GM21423 (cell line): Measurements from ENCODE around the gene EXOSC6.
A peak's percentile ranks its signal among the peaks of the same experiment; 100 is the strongest.
"Not testable (repeated sequence)": the region's sequence is repeated elsewhere in the genome, so short reads cannot be mapped to it uniquely, and the experiment has no call there.

ENCODE experiments used
- ATAC-seq: cut with Tn5 transposase; IDR thresholded peaks from one replicate; pipeline ENCODE4 v1.9.1; 2021; ENCODE audit warnings: mild to moderate bottlenecking, moderate library complexity; ENCODE audit not compliant: unreplicated experiment

The EXOSC6 gene

DNA sequence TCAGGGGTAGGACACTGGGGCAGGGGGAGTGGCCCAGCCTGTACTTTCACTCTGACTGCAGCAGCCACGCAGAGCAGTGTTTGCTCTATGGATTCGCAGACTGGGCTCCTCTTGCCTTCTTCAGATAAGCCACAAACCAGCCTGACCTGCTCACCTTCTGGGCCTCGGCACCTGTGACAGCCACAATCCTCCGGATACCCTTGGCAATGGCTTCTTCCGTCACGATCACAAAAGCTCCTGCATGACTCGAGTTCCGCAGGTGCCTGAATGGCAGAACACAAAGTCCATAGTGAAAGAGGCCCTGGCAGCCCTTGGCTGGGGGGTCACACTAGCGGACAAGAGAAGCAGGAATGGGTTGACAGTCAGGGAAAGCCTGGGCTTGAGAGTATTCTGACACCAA is 3.8 kb upstream of the EXOSC6 start:
- ATAC-seq = no peak

- ATAC-seq = no peak
These were observed 3.2 kb upstream of the EXOSC6 start for GRCh38 chr16:70254965-70255286.

GRCh38 chr16:70254180-70254964 is 2.6 kb upstream of the EXOSC6 start:
- no peak for ATAC-seq

- no peak for ATAC-seq
These were observed 1.8 kb upstream of the EXOSC6 start for GRCh38 chr16:70253291-70254106.

DNA sequence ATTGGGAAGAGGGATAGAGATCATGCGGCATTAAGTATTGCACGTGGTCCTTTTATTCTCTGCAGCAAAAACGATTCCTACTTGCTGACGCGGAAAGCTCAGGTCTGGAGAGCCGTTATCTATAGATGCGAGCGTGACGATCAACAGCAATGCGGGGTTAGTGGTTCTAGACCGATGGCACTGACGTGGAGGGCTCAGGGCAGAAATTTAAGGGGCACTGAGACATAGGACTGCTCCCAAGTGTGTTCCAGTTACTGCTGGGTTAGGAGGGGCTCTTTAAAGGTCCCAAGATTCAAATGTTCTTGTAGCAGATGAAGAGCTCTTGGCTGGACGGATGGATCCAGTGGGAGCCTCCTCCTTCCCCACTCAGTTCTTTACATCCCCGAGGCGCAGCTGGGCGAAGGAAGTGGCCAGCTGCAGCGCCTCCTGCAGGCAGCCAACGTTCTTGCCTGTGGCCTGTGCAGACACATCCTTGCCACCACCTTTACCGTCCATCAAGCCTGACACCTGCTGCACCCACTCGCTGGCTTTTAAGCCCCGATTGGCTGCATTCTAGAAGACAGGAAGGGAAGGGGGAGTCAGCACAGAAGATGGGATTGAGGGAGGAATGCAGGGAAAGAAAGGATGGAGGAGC is 732 bp upstream of the EXOSC6 start:
- ATAC-seq = no peak

DNA sequence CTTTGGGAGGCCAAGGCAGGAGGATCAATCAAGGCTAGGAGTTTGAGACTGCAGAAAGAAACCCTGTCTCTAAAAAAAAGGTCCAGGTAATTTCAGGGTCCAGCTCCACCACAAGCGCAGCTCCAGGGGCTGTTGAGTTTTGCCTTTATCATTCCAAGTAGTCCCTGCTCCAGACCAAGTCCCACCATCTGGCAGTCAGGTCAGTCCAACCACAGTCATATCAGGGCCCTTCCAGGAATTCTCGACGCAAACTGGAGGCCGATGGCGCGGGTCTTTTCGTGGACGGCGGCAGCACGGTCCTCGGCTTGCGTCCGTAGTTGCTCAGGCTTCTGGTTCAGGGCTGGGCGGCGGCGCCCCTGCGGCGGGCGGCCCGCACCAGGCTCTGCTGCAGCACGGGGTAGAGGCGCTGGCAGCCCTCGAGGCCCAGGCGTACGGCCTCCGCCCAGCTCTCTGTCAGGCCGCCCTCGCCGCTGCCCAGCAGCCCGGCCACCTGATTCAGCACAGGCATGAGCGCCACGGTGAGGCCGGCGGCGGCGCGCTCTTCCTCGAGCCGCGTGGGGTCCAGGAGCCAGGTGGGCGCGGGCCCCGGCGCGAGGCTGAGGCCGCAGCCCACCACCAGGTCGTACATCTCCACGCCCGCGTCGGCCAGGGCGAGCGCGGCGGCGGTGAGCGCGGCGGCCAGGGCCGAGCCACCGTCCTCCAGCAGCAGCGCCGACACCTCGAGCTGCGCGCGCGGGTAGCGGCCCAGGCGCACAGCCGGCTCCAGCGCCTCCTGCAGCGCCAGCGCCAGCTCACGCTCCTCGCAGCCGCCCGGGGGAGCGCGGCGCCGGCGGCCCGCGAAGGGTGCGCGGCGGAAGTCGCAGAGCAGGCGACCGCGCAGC is 752 bp downstream of the EXOSC6 start:
- ATAC-seq = peak; percentile 45

DNA sequence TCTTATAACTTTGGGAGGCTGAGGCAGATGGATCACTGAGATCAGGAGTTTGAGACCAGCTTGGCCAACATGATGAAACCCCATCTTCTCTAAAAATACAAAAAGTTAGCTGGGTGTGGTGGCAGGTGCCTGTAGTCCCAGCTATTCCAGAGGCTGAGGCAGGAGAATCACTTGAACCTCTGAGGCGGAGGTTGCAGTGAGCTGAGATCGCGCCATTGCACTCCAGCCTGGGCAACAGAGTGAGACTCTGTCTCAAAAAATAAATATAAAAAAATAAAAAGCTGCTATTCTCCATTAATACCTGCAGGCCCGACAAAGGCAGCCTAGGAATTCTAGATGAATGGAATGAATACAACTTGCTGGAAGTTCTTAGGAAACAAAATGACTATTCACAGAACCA is 2.0 kb downstream of the EXOSC6 start:
- not testable (repeated sequence) for ATAC-seq

DNA sequence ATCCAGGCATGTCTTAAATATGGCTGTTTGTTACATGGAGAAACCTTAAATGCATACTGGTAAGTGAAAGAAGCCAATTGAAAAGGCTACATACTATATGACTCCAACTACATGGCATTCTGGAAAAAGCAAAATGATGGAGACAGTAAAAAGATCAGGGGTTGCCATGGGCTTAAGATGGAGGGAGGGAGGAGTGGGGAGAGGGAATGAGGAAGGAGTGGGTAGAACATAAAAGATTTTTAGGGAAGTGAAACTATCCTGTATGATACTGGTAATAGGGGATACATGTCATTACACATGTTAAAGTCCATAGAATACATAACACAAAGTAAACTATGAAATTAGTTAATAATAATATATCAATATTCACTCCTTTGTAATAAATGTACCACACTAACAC is 13.0 kb downstream of the EXOSC6 start:
- not testable (repeated sequence) for ATAC-seq

DNA sequence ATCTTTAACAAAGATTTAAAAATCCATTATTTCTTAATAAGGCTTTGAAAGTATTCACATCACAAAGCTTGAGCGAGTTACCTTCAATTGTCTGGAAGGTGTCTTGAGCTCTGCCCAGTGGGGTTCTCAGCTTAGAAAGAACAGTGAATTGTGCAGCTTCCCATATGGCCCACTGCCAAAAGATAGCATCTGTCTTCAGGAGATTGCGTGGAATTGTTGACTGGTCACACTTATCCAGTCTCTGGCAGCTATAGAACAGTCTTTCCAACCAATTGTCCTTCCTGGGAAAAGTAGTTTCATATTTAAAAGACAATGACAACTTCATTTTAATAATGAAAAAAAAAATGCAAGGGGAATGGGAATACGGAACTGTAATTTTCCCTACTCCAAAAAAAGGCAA is 19.9 kb downstream of the EXOSC6 start:
- ATAC-seq = not testable (repeated sequence)

GRCh38 chr16:70226024-70226423 is 25.7 kb downstream of the EXOSC6 start:
- ATAC-seq = not testable (repeated sequence)

GRCh38 chr16:70225430-70225829 is 26.3 kb downstream of the EXOSC6 start:
- not testable (repeated sequence) for ATAC-seq

- not testable (repeated sequence) for ATAC-seq
These were observed 27.1 kb downstream of the EXOSC6 start for GRCh38 chr16:70224645-70225044.

GRCh38 chr16:70223971-70224513 is 27.7 kb downstream of the EXOSC6 start:
- not testable (repeated sequence) for ATAC-seq

DNA sequence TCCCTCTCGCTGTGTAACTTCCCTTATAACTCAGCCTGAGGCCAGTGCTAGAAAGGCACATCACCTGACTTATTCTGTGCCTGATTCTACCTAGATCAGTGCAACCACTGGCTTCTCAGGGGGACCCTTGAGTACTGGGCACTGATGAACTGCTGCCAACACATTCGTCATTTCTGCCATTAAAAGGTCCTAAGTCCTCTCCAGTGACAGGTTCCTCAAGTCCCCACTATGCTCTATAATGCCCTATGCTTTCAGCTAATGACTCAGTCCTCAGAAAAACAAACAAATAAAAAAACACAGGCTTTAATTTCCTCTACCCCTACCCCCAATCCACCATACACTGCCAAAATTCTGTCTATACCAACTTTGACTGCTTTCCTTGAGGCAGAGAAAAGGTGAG is 28.5 kb downstream of the EXOSC6 start:
- not testable (repeated sequence) for ATAC-seq

DNA sequence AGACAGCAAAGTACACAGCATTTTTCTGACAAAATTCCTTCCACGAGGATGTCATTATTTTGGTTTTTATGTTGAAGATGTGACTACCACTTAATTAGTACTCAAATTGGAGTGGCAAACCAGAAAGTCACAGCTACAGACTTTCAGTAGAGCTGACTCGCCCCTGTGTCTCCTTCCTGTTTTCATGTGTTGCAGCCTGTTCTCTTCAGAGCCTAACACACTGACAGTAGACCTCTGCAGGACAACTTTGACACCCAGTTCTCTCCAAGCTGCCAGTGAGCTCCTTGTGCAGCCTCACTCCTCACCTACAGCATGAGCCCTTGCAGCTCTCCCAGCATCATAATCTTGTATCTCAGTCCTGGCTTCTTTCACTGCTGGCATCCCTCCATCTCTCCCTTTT is 29.2 kb downstream of the EXOSC6 start:
- ATAC-seq = not testable (repeated sequence)

GRCh38 chr16:70218586-70218985 is 33.2 kb downstream of the EXOSC6 start:
- ATAC-seq = not testable (repeated sequence)

DNA sequence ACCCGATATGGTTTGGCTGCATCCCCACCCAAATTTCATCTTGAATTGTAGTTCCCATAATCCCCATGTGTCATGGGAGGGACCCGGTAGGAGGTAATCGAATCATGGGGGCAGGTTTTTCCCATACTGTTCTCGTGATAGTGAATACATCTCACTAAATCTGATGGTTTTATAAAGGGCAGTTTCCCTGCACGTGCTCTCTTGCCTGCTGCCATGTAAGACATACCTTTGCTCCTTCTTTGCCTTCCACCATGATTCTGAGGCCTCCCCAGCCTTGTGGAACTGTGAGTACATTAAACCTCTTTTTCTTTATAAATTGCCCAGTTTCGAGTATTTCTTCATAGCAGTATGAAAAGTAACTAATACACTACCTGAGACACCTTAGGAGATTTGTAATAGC is 45.4 kb downstream of the EXOSC6 start:
- not testable (repeated sequence) for ATAC-seq

GRCh38 chr16:70204668-70205405 is 46.9 kb downstream of the EXOSC6 start:
- ATAC-seq = not testable (repeated sequence)

DNA sequence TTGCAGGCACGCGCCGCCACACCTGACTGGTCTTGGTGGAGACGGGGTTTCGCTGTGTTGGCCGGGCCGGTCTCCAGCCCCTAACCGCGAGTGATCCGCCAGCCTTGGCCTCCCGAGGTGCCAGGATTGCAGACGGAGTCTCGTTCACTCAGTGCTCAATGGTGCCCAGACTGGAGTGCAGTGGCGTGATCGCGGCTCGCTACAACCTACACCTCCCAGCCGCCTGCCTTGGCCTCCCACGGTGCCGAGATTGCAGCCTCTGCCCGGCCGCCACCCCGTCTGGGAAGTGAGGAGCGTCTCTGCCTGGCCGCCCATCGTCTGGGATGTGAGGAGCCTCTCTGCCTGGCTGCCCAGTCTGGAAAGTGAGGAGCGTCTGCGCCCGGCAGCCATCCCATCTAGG is 47.7 kb downstream of the EXOSC6 start:
- not testable (repeated sequence) for ATAC-seq

- not testable (repeated sequence) for ATAC-seq
These were observed 48.2 kb downstream of the EXOSC6 start for GRCh38 chr16:70203508-70203907.
